ENCODE data around the gene KRT37.

KRT37 gene

GRCh38 chr17:41418116-41418860 lies 6.1 kb downstream of the KRT37 start:
- TF ChIP-seq ZNF8 (CRISPR knock-in tag; IDR thresholded peaks at IDR 0.05) (no peak), OSR1 (CRISPR knock-in tag; IDR thresholded peaks at IDR 0.05) (no peak), BACH2 (CRISPR knock-in tag; IDR thresholded peaks at IDR 0.05; ENCODE audit: borderline replicate concordance) (no peak), GLIS3 (CRISPR knock-in tag; IDR thresholded peaks at IDR 0.05) (no peak), ZNF565 (CRISPR knock-in tag; conservative IDR thresholded peaks at IDR 0.05; ENCODE audit: low read depth) (no peak)
- TF ChIP-seq, protein P1, sequence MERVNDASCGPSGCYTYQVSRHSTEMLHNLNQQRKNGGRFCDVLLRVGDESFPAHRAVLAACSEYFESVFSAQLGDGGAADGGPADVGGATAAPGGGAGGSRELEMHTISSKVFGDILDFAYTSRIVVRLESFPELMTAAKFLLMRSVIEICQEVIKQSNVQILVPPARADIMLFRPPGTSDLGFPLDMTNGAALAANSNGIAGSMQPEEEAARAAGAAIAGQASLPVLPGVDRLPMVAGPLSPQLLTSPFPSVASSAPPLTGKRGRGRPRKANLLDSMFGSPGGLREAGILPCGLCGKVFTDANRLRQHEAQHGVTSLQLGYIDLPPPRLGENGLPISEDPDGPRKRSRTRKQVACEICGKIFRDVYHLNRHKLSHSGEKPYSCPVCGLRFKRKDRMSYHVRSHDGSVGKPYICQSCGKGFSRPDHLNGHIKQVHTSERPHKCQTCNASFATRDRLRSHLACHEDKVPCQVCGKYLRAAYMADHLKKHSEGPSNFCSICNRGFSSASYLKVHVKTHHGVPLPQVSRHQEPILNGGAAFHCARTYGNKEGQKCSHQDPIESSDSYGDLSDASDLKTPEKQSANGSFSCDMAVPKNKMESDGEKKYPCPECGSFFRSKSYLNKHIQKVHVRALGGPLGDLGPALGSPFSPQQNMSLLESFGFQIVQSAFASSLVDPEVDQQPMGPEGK (CRISPR knock-in tag; IDR thresholded peaks at IDR 0.05; ENCODE audit: borderline replicate concordance), result no peak
- no peak for ATAC-seq

DNA sequence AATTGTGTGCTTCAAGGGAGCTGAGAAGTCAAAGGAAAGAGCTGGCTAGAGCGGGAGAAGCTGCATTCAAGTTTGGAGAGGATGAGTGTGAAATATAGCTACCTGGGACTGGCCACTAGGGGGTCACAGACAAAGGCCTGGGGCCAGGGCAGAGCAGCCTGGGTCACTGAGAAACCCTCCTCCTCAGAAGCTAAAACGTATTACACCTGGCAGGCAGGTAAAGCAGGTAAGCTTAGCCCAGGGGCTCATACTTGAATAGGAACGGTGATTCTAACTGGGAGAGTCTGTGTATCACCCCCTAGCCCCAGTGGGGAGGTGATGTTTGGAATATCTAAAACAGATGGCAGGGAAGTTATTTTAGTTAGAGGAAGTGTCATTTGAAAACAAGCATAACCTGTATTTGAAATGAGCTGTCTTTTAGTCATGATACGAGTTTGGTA lies 6.8 kb downstream of the KRT37 start:
- ATAC-seq, result peak; percentile 57; the same call in 2 of the 3 replicates
- TF ChIP-seq PPARA (CRISPR knock-in tag; IDR thresholded peaks at IDR 0.05; ENCODE audit: borderline replicate concordance) (no peak), RARB (CRISPR knock-in tag; IDR thresholded peaks at IDR 0.05) (no peak), ZNF565 (CRISPR knock-in tag; conservative IDR thresholded peaks at IDR 0.05; ENCODE audit: low read depth) (no peak), ZFP30 (CRISPR knock-in tag; IDR thresholded peaks at IDR 0.05) (no peak), OSR1 (CRISPR knock-in tag; IDR thresholded peaks at IDR 0.05) (no peak), TOX (CRISPR knock-in tag; IDR thresholded peaks at IDR 0.05; ENCODE audit: borderline replicate concordance) (no peak), GLIS3 (CRISPR knock-in tag; IDR thresholded peaks at IDR 0.05) (no peak), POU6F1 (CRISPR knock-in tag; IDR thresholded peaks at IDR 0.05; ENCODE audit: borderline replicate concordance, low read depth) (no peak), ARNTL (CRISPR knock-in tag; IDR thresholded peaks at IDR 0.05; ENCODE audit: borderline replicate concordance, low read depth) (no peak), SNAI2 (CRISPR knock-in tag; IDR thresholded peaks at IDR 0.05) (no peak), ZNF8 (CRISPR knock-in tag; IDR thresholded peaks at IDR 0.05) (no peak), CSDC2 (CRISPR knock-in tag; IDR thresholded peaks at IDR 0.05) (no peak), ESRRG (CRISPR knock-in tag; IDR thresholded peaks at IDR 0.05) (no peak), TCF4 (CRISPR knock-in tag; IDR thresholded peaks at IDR 0.05; ENCODE audit: borderline replicate concordance) (no peak), CSRNP3 (CRISPR knock-in tag; IDR thresholded peaks at IDR 0.05) (no peak), ZFP3 (CRISPR knock-in tag; IDR thresholded peaks at IDR 0.05) (no peak), TSHZ2 (CRISPR knock-in tag; IDR thresholded peaks at IDR 0.05) (no peak), CREB5 (CRISPR knock-in tag; IDR thresholded peaks at IDR 0.05; ENCODE audit: low read depth) (no peak), BACH2 (CRISPR knock-in tag; IDR thresholded peaks at IDR 0.05; ENCODE audit: borderline replicate concordance) (no peak)
- TF ChIP-seq, protein P1 (CRISPR knock-in tag; IDR thresholded peaks at IDR 0.05; ENCODE audit: borderline replicate concordance), result no peak
